ENCODE results near the gene ZNF552.
"Not testable (repeated sequence)": the region's sequence is repeated elsewhere in the genome, so short reads cannot be mapped to it uniquely, and the experiment has no call there.

The ZNF552 gene

DNA sequence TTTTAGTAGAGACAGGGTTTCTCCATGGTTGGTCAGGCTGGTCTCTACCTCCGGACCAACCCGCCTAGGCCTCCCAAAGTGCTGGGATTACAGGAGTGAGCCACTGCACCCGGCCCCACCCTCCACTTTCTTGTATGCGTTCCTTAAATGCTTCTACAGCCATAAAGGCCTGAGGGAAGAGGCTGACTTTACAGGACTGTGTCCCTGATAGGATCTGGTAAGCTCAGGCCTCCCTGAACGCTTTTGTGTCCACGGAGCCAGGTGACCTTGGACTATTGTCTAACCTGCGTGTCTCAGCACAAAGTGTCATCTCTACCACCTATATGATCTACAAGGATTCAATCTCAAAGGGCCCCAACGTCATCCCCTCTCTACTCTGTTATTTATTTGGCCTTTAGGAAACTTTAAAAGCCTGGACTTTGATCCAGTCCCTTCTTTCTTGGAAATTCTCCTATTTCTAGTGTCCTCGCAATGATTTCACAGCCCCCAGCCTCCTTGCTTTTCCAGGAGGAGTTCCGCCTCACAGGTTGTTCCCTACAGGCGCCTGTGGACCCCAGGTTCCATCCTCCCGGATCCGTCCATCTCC is 701 bp downstream of the ZNF552 start:
- Histone ChIP-seq H2AFZ (ENCODE audit: low read depth, low read length) (peak overlapping the region; percentile 82), H3K9me3 (ENCODE audit: insufficient read depth, low read length, severe bottlenecking) (no peaks in the 10 kb centered on the region), H3K9ac (ENCODE audit: low read depth, low read length) (peak overlapping the region; percentile 63), H3K4me1 (ENCODE audit: insufficient read depth, low read length) (peaks cover 39% of the 10 kb centered on the region), H3K79me2 (ENCODE audit: insufficient read depth, low read length) (peaks cover 55% of the 10 kb centered on the region), H3K4me3 (ENCODE audit: low read depth in 1 of 2, low read length in 2 of 2) (peak overlapping the region; percentile 68 to 69), H3K27me3 (ENCODE audit: insufficient read depth, low read length, poor library complexity) (no peaks in the 10 kb centered on the region), H3K27ac (ENCODE audit: low read length) (peak overlapping the region; percentile 73), H3K4me2 (ENCODE audit: insufficient read depth, low read length) (peak overlapping the region; percentile 91), H4K20me1 (ENCODE audit: insufficient read depth, low read length) (peaks cover 7% of the 10 kb centered on the region; the same call in 1 of the 2 replicates), H3K36me3 (ENCODE audit: insufficient read depth, low read length) (peaks cover 29% of the 10 kb centered on the region)
- no peak for DNase-seq
- TF ChIP-seq CTCF (IDR thresholded peaks at IDR 0.05; ENCODE audit: borderline replicate concordance, extremely low read depth, low read length, poor library complexity, severe bottlenecking) = no peak
- TF ChIP-seq EZH2 (IDR thresholded peaks at IDR 0.05; ENCODE audit: borderline replicate concordance, low read depth, low read length, severe bottlenecking) = no peak
- no peak for ATAC-seq (ENCODE audit: insufficient read depth, low read depth)

- Histone ChIP-seq H3K36me3 (ENCODE audit: insufficient read depth, low read length) (peaks cover 35% of the 10 kb centered on the region), H3K4me3 (ENCODE audit: low read depth in 1 of 2, low read length in 2 of 2) (peak overlapping the region in 1 of 2 experiments; percentile 69; a peak in 1 of 4 replicates), H3K9ac (ENCODE audit: low read depth, low read length) (0 out of 2 replicates have a peak overlapping the region, but pooled peaks have one; percentile 63), H3K79me2 (ENCODE audit: insufficient read depth, low read length) (peaks cover 53% of the 10 kb centered on the region), H3K4me1 (ENCODE audit: insufficient read depth, low read length) (peaks cover 31% of the 10 kb centered on the region), H3K4me2 (ENCODE audit: insufficient read depth, low read length) (peak overlapping the region; percentile 91), H3K27ac (ENCODE audit: low read length) (peak overlapping the region; percentile 4; the same call in 1 of the 2 replicates)
- not testable (repeated sequence) for H3K27me3 ChIP-seq (ENCODE audit: insufficient read depth, low read length, poor library complexity); H4K20me1 ChIP-seq (ENCODE audit: insufficient read depth, low read length); H3K9me3 ChIP-seq (ENCODE audit: insufficient read depth, low read length, severe bottlenecking); H2AFZ ChIP-seq (ENCODE audit: low read depth, low read length); DNase-seq
- ATAC-seq (ENCODE audit: insufficient read depth, low read depth) = 0 out of 3 replicates have a peak, but pooled peaks have one; percentile 15
Observed at GRCh38 chr19:57812975-57813820, 1.5 kb downstream of the ZNF552 start.

DNA sequence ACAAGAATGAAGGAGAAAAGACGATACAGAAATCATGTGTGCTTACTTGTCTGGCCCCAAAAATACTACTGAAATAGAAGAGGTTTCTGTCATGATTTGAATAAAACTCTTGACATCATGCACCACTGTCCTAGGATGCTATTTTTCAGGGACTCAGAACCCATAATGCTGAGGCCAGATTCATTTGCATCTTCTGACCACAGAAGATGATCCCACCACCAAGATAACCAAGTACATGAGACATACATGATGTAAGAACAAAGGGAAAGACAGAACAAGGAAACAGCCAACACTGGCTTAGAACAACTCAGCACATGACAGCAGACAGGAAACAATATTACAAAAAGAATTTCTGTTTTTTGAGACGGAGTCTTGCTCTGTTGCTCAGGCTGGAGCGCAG is 2.5 kb downstream of the ZNF552 start:
- H3K79me2 ChIP-seq (ENCODE audit: insufficient read depth, low read length) = peaks cover 60% of the 10 kb centered on the region
- H4K20me1 ChIP-seq (ENCODE audit: insufficient read depth, low read length) = peaks cover 7% of the 10 kb centered on the region; the same call in 1 of the 2 replicates
- H3K9ac ChIP-seq (ENCODE audit: low read depth, low read length) = no peak overlapping the region
- no peaks in the 10 kb centered on the region for H3K27me3 ChIP-seq (ENCODE audit: insufficient read depth, low read length, poor library complexity)
- TF ChIP-seq CTCF (IDR thresholded peaks at IDR 0.05; ENCODE audit: borderline replicate concordance, extremely low read depth, low read length, poor library complexity, severe bottlenecking) (no peak), EZH2 (IDR thresholded peaks at IDR 0.05; ENCODE audit: borderline replicate concordance, low read depth, low read length, severe bottlenecking) (no peak)
- H2AFZ ChIP-seq (ENCODE audit: low read depth, low read length) = no peak overlapping the region
- H3K36me3 ChIP-seq (ENCODE audit: insufficient read depth, low read length) = peaks cover 44% of the 10 kb centered on the region
- no peak for DNase-seq
- ATAC-seq (ENCODE audit: insufficient read depth, low read depth) = no peak
- H3K27ac ChIP-seq (ENCODE audit: low read length) = no peak overlapping the region
- H3K4me3 ChIP-seq (ENCODE audit: low read depth in 1 of 2, low read length in 2 of 2) = no peak overlapping the region
- no peaks in the 10 kb centered on the region for H3K9me3 ChIP-seq (ENCODE audit: insufficient read depth, low read length, severe bottlenecking)
- H3K4me1 ChIP-seq (ENCODE audit: insufficient read depth, low read length) = peaks cover 28% of the 10 kb centered on the region
- H3K4me2 ChIP-seq (ENCODE audit: insufficient read depth, low read length) = peak overlapping the region; percentile 39; the same call in 1 of the 2 replicates

GRCh38 chr19:57810410-57811295 is 4.1 kb downstream of the ZNF552 start:
- H3K4me3 ChIP-seq (ENCODE audit: low read depth in 1 of 2, low read length in 2 of 2); DNase-seq; H3K27ac ChIP-seq (ENCODE audit: low read length); H2AFZ ChIP-seq (ENCODE audit: low read depth, low read length); ATAC-seq (ENCODE audit: insufficient read depth, low read depth); H4K20me1 ChIP-seq (ENCODE audit: insufficient read depth, low read length); H3K4me2 ChIP-seq (ENCODE audit: insufficient read depth, low read length); H3K27me3 ChIP-seq (ENCODE audit: insufficient read depth, low read length, poor library complexity); H3K9me3 ChIP-seq (ENCODE audit: insufficient read depth, low read length, severe bottlenecking); H3K9ac ChIP-seq (ENCODE audit: low read depth, low read length): not testable (repeated sequence)
- H3K36me3 ChIP-seq (ENCODE audit: insufficient read depth, low read length) = peaks cover 53% of the 10 kb centered on the region
- H3K79me2 ChIP-seq (ENCODE audit: insufficient read depth, low read length) = peaks cover 72% of the 10 kb centered on the region
- peaks cover 28% of the 10 kb centered on the region for H3K4me1 ChIP-seq (ENCODE audit: insufficient read depth, low read length)
